Stimulated activated CD4-positive, alpha-beta T cell treated with anti-CD3 and anti-CD28 coated beads, Interleukin-15, amount 100 ng/mL, for 48 hours (primary cell): ENCODE data around the gene MPG.

Experiments
- DNase-seq, 2 donors: peaks; one replicate each; pipeline ENCODE4 v3.0.0-alpha.2; 2020; ENCODE audit warnings: low read depth in 2 of 2

Gene MPG

GRCh38 chr16:66309-67182 lies 11.5 kb upstream of the MPG start:
- no peak for DNase-seq

- no peak for DNase-seq
Observed at GRCh38 chr16:67183-67791, 10.7 kb upstream of the MPG start.

DNA sequence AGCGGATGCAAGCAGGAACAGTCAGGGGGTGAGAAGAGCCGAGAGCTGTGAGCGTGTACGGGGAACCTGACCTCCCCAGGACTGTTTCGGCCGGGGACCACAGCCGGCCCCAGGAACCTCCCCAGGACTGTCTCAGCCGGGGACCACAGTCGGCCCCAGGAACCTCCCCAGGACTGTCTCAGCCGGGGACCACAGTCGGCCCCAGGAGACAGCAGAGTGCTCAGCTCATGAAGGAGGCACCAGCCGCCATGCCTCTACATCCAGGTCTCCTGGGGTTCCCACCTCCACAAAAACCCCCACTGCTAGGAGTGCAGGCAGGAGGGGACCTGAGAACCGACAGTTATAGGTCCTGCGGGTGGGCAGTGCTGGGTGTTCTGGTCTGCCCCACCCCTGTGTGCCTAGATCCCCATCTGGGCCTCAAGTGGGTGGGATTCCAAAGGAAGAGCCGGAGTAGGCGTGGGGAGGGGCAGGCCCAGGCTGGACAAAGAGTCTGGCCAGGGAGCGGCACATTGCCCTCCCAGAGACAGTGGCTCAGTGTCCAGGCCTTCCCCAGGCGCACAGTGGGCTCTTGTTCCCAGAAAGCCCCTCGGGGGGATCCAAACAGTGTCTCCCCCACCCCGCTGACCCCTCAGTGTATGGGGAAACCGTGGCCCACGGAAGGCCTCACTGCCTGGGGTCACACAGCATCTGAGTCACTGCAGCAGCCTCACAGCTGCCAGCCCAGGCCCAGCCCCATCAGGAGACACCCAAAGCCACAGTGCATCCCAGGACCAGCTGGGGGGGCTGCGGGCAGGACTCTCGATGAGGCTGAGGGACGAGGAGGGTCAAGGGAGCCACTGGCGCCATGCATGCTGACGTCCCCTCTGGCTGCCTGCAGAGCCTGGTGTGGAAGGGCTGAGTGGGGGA lies 9.9 kb upstream of the MPG start:
- no peak for DNase-seq

DNA sequence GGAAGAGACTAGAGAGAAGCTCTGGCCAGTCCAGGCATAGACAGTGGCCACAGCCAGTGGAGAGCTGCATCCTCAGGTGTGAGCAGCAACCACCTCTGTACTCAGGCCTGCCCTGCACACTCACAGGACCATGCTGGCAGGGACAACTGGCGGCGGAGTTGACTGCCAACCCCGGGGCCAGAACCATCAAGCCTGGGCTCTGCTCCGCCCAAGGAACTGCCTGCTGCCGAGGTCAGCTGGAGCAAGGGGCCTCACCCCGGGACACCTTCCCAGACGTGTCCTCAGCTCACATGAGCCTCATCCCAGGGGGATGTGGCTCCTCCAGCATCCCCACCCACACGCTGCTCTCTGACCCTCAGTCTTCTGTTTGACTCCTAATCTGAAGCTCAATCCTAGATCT lies 8.8 kb upstream of the MPG start:
- DNase-seq = no peak

GRCh38 chr16:71210-71539 lies 6.8 kb upstream of the MPG start:
- no peak for DNase-seq

- no peak for DNase-seq
Observed at GRCh38 chr16:71540-72401, 6.3 kb upstream of the MPG start.

DNA sequence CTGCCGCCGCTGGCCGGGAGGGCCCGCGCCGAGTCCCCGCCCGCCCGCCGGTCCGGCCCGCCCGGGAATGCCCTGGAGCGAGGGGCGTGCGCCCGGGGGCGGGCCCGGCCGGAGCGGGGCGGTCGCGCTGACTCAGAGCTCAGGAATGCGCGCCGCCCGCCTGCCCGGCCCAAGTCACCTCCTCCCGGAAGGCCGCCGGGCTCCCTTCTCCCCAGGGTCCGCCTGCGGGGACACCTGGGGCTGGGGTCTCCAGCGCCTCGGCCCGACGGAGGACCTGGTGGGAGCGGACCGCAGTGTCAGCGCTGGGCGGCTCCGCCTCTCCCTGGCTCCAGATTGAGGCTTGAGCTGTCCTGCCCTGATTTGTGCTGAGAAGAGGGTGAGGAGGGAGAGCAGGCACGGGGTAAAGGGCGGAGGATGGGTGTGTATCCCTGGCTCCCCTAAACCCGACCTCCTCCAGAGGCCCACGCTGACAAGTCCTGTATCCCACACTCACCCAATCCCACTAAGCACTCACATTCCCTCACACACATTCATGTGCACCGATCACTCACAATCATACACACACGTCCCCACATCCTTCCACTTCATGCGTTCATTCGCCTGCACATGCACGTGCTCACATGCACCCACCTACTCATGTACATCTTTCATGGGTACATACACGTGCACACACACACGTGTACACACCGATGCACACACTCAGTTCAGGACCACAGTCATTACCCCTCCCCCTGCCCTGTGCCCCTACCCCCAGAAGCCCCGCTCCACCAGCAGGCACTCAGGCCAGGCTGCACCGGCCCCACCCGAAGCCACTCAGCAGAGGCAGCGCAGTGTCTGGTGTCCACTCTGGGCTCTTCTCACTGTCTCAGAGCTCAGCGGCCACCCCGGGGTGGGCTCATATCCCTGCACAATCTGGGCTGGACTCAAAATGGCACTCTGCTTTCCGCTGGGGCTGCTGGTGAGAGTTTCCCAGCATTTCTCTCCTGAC lies 5.2 kb upstream of the MPG start, which contains the start of gene RHBDF1:
TSS of gene RHBDF1 (minus strand) at position 71 of the 988 bp plus-strand sequence. CDS start 7,616 bp downstream, outside the sequence.
- no peak for DNase-seq

GRCh38 chr16:74051-74746 lies 3.8 kb upstream of the MPG start:
- DNase-seq = no peak

DNA sequence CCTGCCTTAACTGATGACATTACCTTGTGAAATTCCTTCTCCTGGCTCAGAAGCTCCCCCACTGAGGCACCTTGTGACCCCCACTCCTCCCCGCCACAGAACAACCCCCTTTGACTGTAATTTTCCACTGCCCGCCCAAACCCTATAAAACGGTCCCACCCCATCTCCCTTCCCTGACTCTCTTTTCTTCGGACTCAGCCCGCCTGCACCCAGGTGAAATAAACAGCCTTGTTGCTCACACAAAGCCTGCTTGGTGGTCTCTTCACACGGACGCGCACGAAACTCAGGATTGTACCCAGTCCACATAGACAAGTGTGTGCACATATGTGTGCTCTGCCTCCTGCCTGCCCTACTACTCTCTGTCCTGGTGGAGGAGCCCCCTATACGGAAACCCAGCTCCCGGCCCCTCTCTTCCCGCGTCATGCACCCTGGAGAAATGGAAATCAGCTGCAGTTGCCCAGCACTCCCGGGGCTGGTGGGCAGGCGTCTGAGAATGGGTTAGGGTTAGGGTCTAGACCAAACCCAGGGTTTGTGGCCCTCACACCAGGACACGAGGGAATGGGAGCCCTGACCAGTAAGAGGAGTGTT lies 3.2 kb upstream of the MPG start:
- no peak for DNase-seq

- no peak for DNase-seq
Observed at GRCh38 chr16:75580-76501, 2.2 kb upstream of the MPG start.

- no peak for DNase-seq
Observed at GRCh38 chr16:76535-77272, 1.3 kb upstream of the MPG start.

DNA sequence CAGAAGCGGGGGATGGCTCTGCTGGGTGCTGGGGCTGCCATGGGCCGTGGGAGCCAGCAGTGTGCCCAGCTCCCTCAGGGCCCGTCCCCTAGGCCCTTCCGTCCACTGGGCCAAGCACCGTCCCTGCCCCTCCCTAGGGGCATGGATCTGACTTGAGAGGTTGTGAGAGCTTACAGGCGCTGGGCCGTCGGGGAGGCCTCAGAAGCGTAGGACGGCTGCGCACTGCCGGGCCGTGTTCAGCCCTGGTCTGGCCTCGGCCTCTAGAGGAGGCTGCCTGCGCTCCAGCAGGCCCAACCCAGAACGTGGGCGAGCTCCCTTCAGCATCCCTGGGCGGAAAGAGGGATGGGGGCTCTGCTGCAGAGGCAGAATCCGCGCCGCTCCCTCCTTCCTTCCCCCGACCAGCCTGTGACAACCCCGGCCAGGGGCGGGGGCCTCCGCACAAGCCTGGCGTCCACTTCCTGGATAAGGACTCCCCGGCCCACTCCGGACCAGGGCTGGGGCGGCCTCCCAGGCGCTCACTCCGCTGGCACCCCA lies 685 bp upstream of the MPG start:
- peak in 1 of 2 donors; percentile 26 for DNase-seq

GRCh38 chr16:78444-79150 lies 572 bp downstream of the MPG start:
- DNase-seq = no peak

GRCh38 chr16:79151-80054 lies 1.4 kb downstream of the MPG start:
- DNase-seq = no peak

GRCh38 chr16:83060-83603 lies 5.1 kb downstream of the MPG start:
- DNase-seq = no peak
